Neural cell (in vitro differentiated cells): ENCODE measurements around the gene ITPR2. TPM values are rescaled to one million over a fixed set of nuclear protein-coding genes. Genes with fewer than 3 reads are reported as not detected.

Source experiments
- H2AFZ ChIP-seq: fragments of 200-600, 300-800 bp; sonication (generic), shearing (Covaris generic); 2 replicates; pipeline ENCODE4 v1.6.0; 2014; ENCODE audit warnings: low read depth, mild to moderate bottlenecking, antibody characterized with exemption, low read length, moderate library complexity
- H3F3A ChIP-seq: fragments of 200-600 bp; shearing (Covaris generic); 2 replicates; pipeline ENCODE4 v1.6.1; 2016; ENCODE audit warnings: mild to moderate bottlenecking, moderate library complexity, mixed read lengths, antibody characterized with exemption, low read length; ENCODE audit not compliant: insufficient read depth, poor library complexity, severe bottlenecking
- H3K27ac ChIP-seq: fragments of 200-600, 300-800 bp; sonication (generic), shearing (Covaris generic); 2 replicates; pipeline ENCODE4 v1.5.1; 2014; ENCODE audit warnings: mild to moderate bottlenecking, low read length, moderate library complexity
- H3K27me3 ChIP-seq: fragments of 300-800, 200-600 bp; sonication (generic), shearing (Covaris generic); 2 replicates; pipeline ENCODE4 v1.6.0; 2014; ENCODE audit warnings: mild to moderate bottlenecking, low read depth, low read length, moderate library complexity; ENCODE audit not compliant: insufficient read depth
- H3K36me3 ChIP-seq: fragments of 300-800, 200-600 bp; sonication (generic), shearing (Covaris generic); 2 replicates; pipeline ENCODE4 v1.5.1; 2014; ENCODE audit warnings: mild to moderate bottlenecking, antibody characterized with exemption, low read length, moderate library complexity; ENCODE audit not compliant: insufficient read depth
- H3K4me2 ChIP-seq: fragments of 300-800, 200-600 bp; sonication (generic), shearing (Covaris generic); 2 replicates; pipeline ENCODE4 v1.6.0; 2014; ENCODE audit warnings: mild to moderate bottlenecking, low read length
- H3K4me3 ChIP-seq: fragments of 300-800, 200-600 bp; sonication (generic), shearing (Covaris generic); 2 replicates; pipeline ENCODE4 v1.5.1; 2014; ENCODE audit warnings: mild to moderate bottlenecking, low read length, moderate library complexity
- H3K79me2 ChIP-seq: fragments of 200-600 bp; shearing (Covaris generic); replicated peaks from 2 replicates; pipeline ENCODE4 v1.6.0; 2014; ENCODE audit warnings: mild to moderate bottlenecking, low read length, moderate library complexity; ENCODE audit not compliant: insufficient read depth
- H3K9ac ChIP-seq: fragments of 300-800, 200-600 bp; sonication (generic), shearing (Covaris generic); 2 replicates; pipeline ENCODE4 v1.6.1; 2016; ENCODE audit warnings: mild to moderate bottlenecking, low read length, mixed read lengths
- H3K9me2 ChIP-seq: fragments of 200-600 bp; shearing (Covaris generic); 2 replicates; pipeline ENCODE4 v1.6.1; 2016; ENCODE audit warnings: mild to moderate bottlenecking, low read length, mixed read lengths; ENCODE audit not compliant: insufficient read depth
- H3K9me3 ChIP-seq: fragments of 200-600, 300-800 bp; sonication (generic), shearing (Covaris generic); 2 replicates; pipeline ENCODE4 v1.6.1; 2016; ENCODE audit warnings: mild to moderate bottlenecking, mixed run types, low read length, moderate library complexity, mixed read lengths
- H4K20me1 ChIP-seq: fragments of 200-600 bp; shearing (Covaris generic); 2 replicates; pipeline ENCODE4 v1.6.1; 2016; ENCODE audit warnings: mild to moderate bottlenecking, mixed run types; ENCODE audit not compliant: insufficient read depth
- CTCF ChIP-seq: fragments of 450-650 bp; IDR thresholded peaks from 2 replicates; pipeline ENCODE4 v1.5.1; 2014; ENCODE audit warnings: antibody characterized with exemption, mild to moderate bottlenecking, moderate library complexity; ENCODE audit not compliant: poor library complexity, severe bottlenecking
- EP300 ChIP-seq: fragments of 450-650 bp; conservative IDR thresholded peaks from 2 replicates; pipeline ENCODE4 v1.6.1; 2014; ENCODE audit warnings: antibody characterized with exemption, mild to moderate bottlenecking, moderate library complexity; ENCODE audit not compliant: poor library complexity, severe bottlenecking
- EZH2 ChIP-seq: fragments of 200-600, 300-800 bp; shearing (Covaris generic), sonication (generic); IDR thresholded peaks from 2 replicates; pipeline ENCODE4 v1.6.1; 2014; ENCODE audit warnings: antibody characterized with exemption, low read length, borderline replicate concordance, mild to moderate bottlenecking; ENCODE audit not compliant: insufficient read depth, poor library complexity, severe bottlenecking
- MXI1 ChIP-seq: fragments of 450-650 bp; conservative IDR thresholded peaks from 2 replicates; pipeline ENCODE4 v1.6.1; 2014; ENCODE audit warnings: antibody characterized with exemption, mild to moderate bottlenecking; ENCODE audit not compliant: poor library complexity, severe bottlenecking
- POLR2AphosphoS5 ChIP-seq: IDR thresholded peaks from 2 replicates; pipeline ENCODE4 v1.6.1; 2012
- RAD21 ChIP-seq: fragments of 450-650 bp; conservative IDR thresholded peaks from 2 replicates; pipeline ENCODE4 v1.6.1; 2014; ENCODE audit warnings: antibody characterized with exemption, mild to moderate bottlenecking, moderate library complexity
- REST ChIP-seq: IDR thresholded peaks from 2 replicates; pipeline ENCODE4 v1.6.1; 2012; ENCODE audit warnings: borderline replicate concordance
- SMC3 ChIP-seq: fragments of 450-650 bp; conservative IDR thresholded peaks from 2 replicates; pipeline ENCODE4 v1.6.1; 2014; ENCODE audit warnings: antibody characterized with exemption, mild to moderate bottlenecking, moderate library complexity; ENCODE audit not compliant: poor library complexity
- TAF1 ChIP-seq: IDR thresholded peaks from 2 replicates; pipeline ENCODE4 v1.6.1; 2012; ENCODE audit warnings: low read depth
- polyA plus RNA-seq: library from polyadenylated mRNA; depleted of rRNA; stranded (reverse); fragments of >200 nt; gene quantifications from 2 replicates; pipeline ENCODE4 v1.2.3, GENCODE V29; 2014

Gene ITPR2
- polyA plus RNA-seq, 1 donor from 2014 or later, result 2.0 TPM

GRCh38 chr12:26697217-26697616 lies 135.8 kb downstream of the ITPR2 start:
- H3K4me2 ChIP-seq, result no peak overlapping the region
- no peaks in the 10 kb centered on the region for H3K9me2 ChIP-seq
- H3K27me3 ChIP-seq, result no peaks in the 10 kb centered on the region
- no peaks in the 10 kb centered on the region for H3F3A ChIP-seq
- H3K9ac ChIP-seq, result no peak overlapping the region
- TF ChIP-seq EP300 (no peak), TAF1 (no peak), POLR2AphosphoS5 (no peak), CTCF (no peak), MXI1 (no peak), REST (no peak), RAD21 (no peak), EZH2 (no peak), SMC3 (no peak)
- no peak overlapping the region for H2AFZ ChIP-seq
- no peak overlapping the region for H3K27ac ChIP-seq
- no peaks in the 10 kb centered on the region for H3K79me2 ChIP-seq
- H3K4me3 ChIP-seq, result no peak overlapping the region
- no peaks in the 10 kb centered on the region for H3K9me3 ChIP-seq
- H4K20me1 ChIP-seq, result no peaks in the 10 kb centered on the region
- no peaks in the 10 kb centered on the region for H3K36me3 ChIP-seq

GRCh38 chr12:26696613-26697092 lies 136.3 kb downstream of the ITPR2 start:
- TF ChIP-seq EP300, result no peak
- no peak for TF ChIP-seq REST
- TF ChIP-seq RAD21, result no peak
- TF ChIP-seq SMC3, result no peak
- TF ChIP-seq EZH2, result no peak
- H3K9me2 ChIP-seq, result no peaks in the 10 kb centered on the region
- H3K4me3 ChIP-seq, result no peak overlapping the region
- H3K27ac ChIP-seq, result no peak overlapping the region
- H3K9me3 ChIP-seq, result no peaks in the 10 kb centered on the region
- H3K9ac ChIP-seq, result no peak overlapping the region
- no peak overlapping the region for H3K4me2 ChIP-seq
- no peaks in the 10 kb centered on the region for H4K20me1 ChIP-seq
- no peaks in the 10 kb centered on the region for H3K79me2 ChIP-seq
- no peaks in the 10 kb centered on the region for H3K27me3 ChIP-seq
- H3K36me3 ChIP-seq, result no peaks in the 10 kb centered on the region
- no peak overlapping the region for H2AFZ ChIP-seq
- H3F3A ChIP-seq, result no peaks in the 10 kb centered on the region
